HepG2 (cell line): ENCODE data around the gene ADIPOR2. TPM values are rescaled to one million over a fixed set of nuclear protein-coding genes. Genes with fewer than 3 reads are reported as not detected.

Experiments used
- ATAC-seq: fragments of 200-7000 bp; cut with Tn5 transposase; 3 replicates; pipeline ENCODE4 v1.9.1; 2020; ENCODE audit warnings: mild to moderate bottlenecking, moderate library complexity
- BruUV-seq: library from RNA; stranded (reverse); fragments of 400-500 nt; replicated peaks from 2 replicates; lab custom pipeline; 2021; lab: Mats Ljungman, UMichigan
- CTCF ChIA-PET: fragments of 300-600 bp; formaldehyde crosslinking; extraction: SDS; loops from one replicate; lab custom pipeline; 2021; ENCODE audit warnings: low total read pairs, inconsistent platforms, low intra/inter-chr PET ratio; lab: Yijun Ruan, JAX
- POLR2A ChIA-PET: fragments of 350-600 bp; sonication (Branson Sonifier 250); formaldehyde crosslinking; loops from one replicate; lab custom pipeline; 2020; ENCODE audit warnings: antibody characterized with exemption, inconsistent platforms; lab: Yijun Ruan, JAX
- DNase-seq: peaks from one replicate; pipeline ENCODE4 v3.0.0-alpha.2; 2015; ENCODE audit warnings: low spot score
- FAIRE-seq: peaks from 3 replicates; lab custom pipeline; 2011; peaks lifted over from hg19 to GRCh38; lab: Jason Lieb, UNC
- H2AFZ ChIP-seq: one replicate; pipeline ENCODE4 v1.6.1; 2011; ENCODE audit warnings: low read length, inconsistent platforms
- H3K27ac ChIP-seq: fragments of 300-600 bp; 3 replicates; pipeline ENCODE4 v1.8.0; 2011; ENCODE audit warnings: mixed run types, mild to moderate bottlenecking, mixed read lengths, low read length, inconsistent platforms; ENCODE audit not compliant: insufficient read depth; ENCODE audit errors: extremely low read length
- H3K27me3 ChIP-seq, 2 experiments: fragments of 200-600 bp in 1 of 2; 2 replicates in 1 of 2; 3 replicates in 1 of 2; pipeline versions ENCODE4 v1.6.0 to v1.8.0; 2011; ENCODE audit warnings: low read length in 2 of 2, mild to moderate bottlenecking in 2 of 2, moderate library complexity in 2 of 2, inconsistent platforms in 1 of 2; ENCODE audit not compliant: insufficient read depth in 2 of 2, control insufficient read depth in 1 of 2
- H3K36me3 ChIP-seq, 2 experiments: fragments of 200-600 bp in 1 of 2; replicated peaks in 1 of 2; 2 replicates in 1 of 2; 3 replicates in 1 of 2; pipeline versions ENCODE4 v1.5.1 to v1.8.0; 2011; ENCODE audit warnings: low read length in 2 of 2, inconsistent platforms in 1 of 2; ENCODE audit not compliant: insufficient read depth in 2 of 2, control insufficient read depth in 1 of 2
- H3K4me1 ChIP-seq: 2 replicates; pipeline ENCODE4 v1.5.1; 2012; ENCODE audit warnings: low read length, inconsistent platforms; ENCODE audit not compliant: insufficient read depth
- H3K4me2 ChIP-seq: 2 replicates; pipeline ENCODE4 v1.6.0; 2011; ENCODE audit warnings: low read depth, low read length, inconsistent platforms
- H3K4me3 ChIP-seq, 3 experiments: fragments of 200-600 bp in 1 of 3; sonication (generic), shearing (Covaris generic) in 1 of 3; replicated peaks in 1 of 3; 2 replicates each; pipeline ENCODE4 v1.5.1; 2011 to 2016; ENCODE audit warnings: low read length in 3 of 3, inconsistent platforms in 2 of 3, low read depth in 2 of 3, mild to moderate bottlenecking in 2 of 3, control low read depth in 1 of 3, mixed read lengths in 1 of 3; ENCODE audit not compliant: insufficient read depth in 1 of 3
- H3K79me2 ChIP-seq: one replicate; pipeline ENCODE4 v1.6.1; 2011; ENCODE audit warnings: low read length, inconsistent platforms; ENCODE audit not compliant: insufficient read depth
- H3K9ac ChIP-seq: 2 replicates; pipeline ENCODE4 v1.6.0; 2011; ENCODE audit warnings: mild to moderate bottlenecking, low read depth, low read length, inconsistent platforms; ENCODE audit not compliant: insufficient read depth
- H3K9me3 ChIP-seq: 2 replicates; pipeline ENCODE4 v1.5.1; 2012; ENCODE audit warnings: mild to moderate bottlenecking, low read length
- H4K20me1 ChIP-seq: 2 replicates; pipeline ENCODE4 v1.6.0; 2011; ENCODE audit warnings: inconsistent platforms, mild to moderate bottlenecking, low read length, moderate library complexity; ENCODE audit not compliant: insufficient read depth
- AGO2 ChIP-seq: fragments of 200-400 bp; formaldehyde crosslinking; optimal IDR thresholded peaks from 2 replicates; pipeline ENCODE3; 2017; ENCODE audit warnings: mild to moderate bottlenecking, low read depth, low read length, moderate library complexity
- KLF12 ChIP-seq: sonication (generic); formaldehyde crosslinking; IDR thresholded peaks from 2 replicates; pipeline ENCODE4 v1.4.0; 2020; ENCODE audit warnings: missing genetic modification reagents, borderline replicate concordance
- POLR2G ChIP-seq: fragments of 200-400 bp; formaldehyde crosslinking; IDR thresholded peaks from 2 replicates; pipeline ENCODE4 v1.6.1; 2018; ENCODE audit warnings: mild to moderate bottlenecking, low read depth, low read length, moderate library complexity
- PRMT3 ChIP-seq: sonication (generic); formaldehyde crosslinking; IDR thresholded peaks from 2 replicates; pipeline ENCODE4 v1.8.1; 2022; ENCODE audit warnings: low read depth, mild to moderate bottlenecking, moderate library complexity, missing genetic modification reagents, borderline replicate concordance
- RARG ChIP-seq: sonication (generic); formaldehyde crosslinking; IDR thresholded peaks from 2 replicates; pipeline ENCODE4 v1.4.0; 2020; ENCODE audit warnings: low read depth, mild to moderate bottlenecking, missing genetic modification reagents
- ZBTB39 ChIP-seq: sonication (generic); formaldehyde crosslinking; IDR thresholded peaks from 2 replicates; pipeline ENCODE4 v1.5.0; 2020; ENCODE audit warnings: missing genetic modification reagents
- ZNF563 ChIP-seq: sonication (generic); formaldehyde crosslinking; IDR thresholded peaks from 2 replicates; pipeline ENCODE4 v1.8.0; 2022; ENCODE audit warnings: mild to moderate bottlenecking, moderate library complexity, missing genetic modification reagents
- WGBS: methylation state at CpG from one replicate; pipeline ENCODE4 v1.1.6; 2017; ENCODE audit warnings: low lambda C conversion rate; 5-methylcytosine and 5-hydroxymethylcytosine counted together
- in situ Hi-C: cut with HindIII; loops from 2 replicates; pipeline ENCODE4 v1.10.0; 2017; ENCODE audit warnings: low pct_unique_long_range_greater_than_20kb; ENCODE audit not compliant: extremely low pct_ligation_motif_present
- intact Hi-C: fragments of 100-400 bp; cut with micrococcal nuclease; formaldehyde crosslinking; loops from one replicate; pipeline ENCODE4 v1.10.0; 2022; ENCODE audit not compliant: unreplicated experiment
- polyA plus RNA-seq, 8 experiments: library from polyadenylated mRNA; depleted of rRNA in 3 of 8; stranded (reverse) in 7 of 8; unstranded in 1 of 8; fragments of >200 nt; fragmentation: Illumina TruSeq in 4 of 8; extraction: Trizol in 4 of 8; gene quantifications; 2 replicates each; pipeline versions ENCODE4 v1.2.1 to v1.2.3, GENCODE V29; 2011 to 2016; ENCODE audit warnings: low read depth in 4 of 8, missing spikeins in 1 of 8, mixed read lengths in 1 of 8; ENCODE audit not compliant: insufficient read depth in 1 of 8
- total RNA-seq, 5 experiments: library from RNA; depleted of rRNA; stranded (reverse); fragments of >200 nt; fragmentation: Illumina TruSeq; extraction: Trizol; gene quantifications; 2 replicates each; pipeline ENCODE4 v1.2.3, GENCODE V29; 2016; ENCODE audit warnings: low read depth in 1 of 5
- TF ChIP-seq, protein P1 (sequence below): sonication (generic); formaldehyde crosslinking; IDR thresholded peaks from 2 replicates; pipeline ENCODE4 v1.8.0; 2022; ENCODE audit warnings: missing genetic modification reagents, mild to moderate bottlenecking, inconsistent platforms, borderline replicate concordance

ADIPOR2 gene
- total and polyA plus RNA-seq, 2 of the 13 experiments (the other 11 are each of a cell fraction or from before 2014, with no cell fraction given), result 35.2 to 52.2 TPM

- whole genome bisulfite sequencing, result 95% methylated on average over 16 of the region's 16 CpGs
- Histone ChIP-seq H3K36me3 (no peaks in the 10 kb centered on the region), H3K27ac (no peak overlapping the region), H3K4me3 (no peak overlapping the region), H3K4me1 (peaks cover 60% of the 10 kb centered on the region), H3K9me3 (no peaks in the 10 kb centered on the region), H3K4me2 (no peak overlapping the region), H2AFZ (no peak overlapping the region), H3K27me3 (no peaks in the 10 kb centered on the region), H3K79me2 (peaks cover 2% of the 10 kb centered on the region), H3K9ac (no peak overlapping the region), H4K20me1 (no peaks in the 10 kb centered on the region)
- TF ChIP-seq, protein P1, sequence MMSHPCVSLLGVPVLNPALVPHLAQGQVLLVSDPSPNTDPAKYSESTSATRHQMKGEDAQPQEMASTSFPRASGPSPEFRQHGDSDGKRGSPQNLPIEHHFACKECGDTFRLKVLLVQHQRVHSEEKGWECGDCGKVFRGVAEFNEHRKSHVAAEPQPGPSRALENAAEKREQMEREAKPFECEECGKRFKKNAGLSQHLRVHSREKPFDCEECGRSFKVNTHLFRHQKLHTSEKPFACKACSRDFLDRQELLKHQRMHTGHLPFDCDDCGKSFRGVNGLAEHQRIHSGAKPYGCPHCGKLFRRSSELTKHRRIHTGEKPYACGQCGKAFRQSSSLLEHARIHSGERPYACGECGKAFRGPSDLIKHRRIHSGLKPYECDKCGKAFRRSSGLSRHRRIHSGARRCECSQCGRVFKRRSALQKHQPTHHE (CRISPR knock-in tag), result no peak
- TF ChIP-seq ZNF563 (CRISPR knock-in tag) (no peak), KLF12 (CRISPR knock-in tag) (no peak), RARG (CRISPR knock-in tag) (no peak), AGO2 (peak; percentile 2), POLR2G (no peak), ZBTB39 (no peak), PRMT3 (CRISPR knock-in tag) (no peak)
- ChIA-PET CTCF (no interaction called here), POLR2A (no interaction called here)
- FAIRE-seq (no peak), ATAC-seq (no peak), DNase-seq (no peak)
- intact Hi-C loops (no loop called here), in situ Hi-C loops (loop anchor here (10.0 kb wide), 1 partner anchor 229 kb away; no protein-coding TSS in a partner anchor)
- no TSS peak for BruUV-seq
These were observed 114.7 kb downstream of the ADIPOR2 start for GRCh38 chr12:1805441-1806081.
